ENCODE data around the gene BYSL. TPM values are rescaled to one million over a fixed set of nuclear protein-coding genes. Genes with fewer than 3 reads are reported as not detected.

BYSL gene
- polyA plus RNA-seq, 1 donor from 2014 or later, result 19.8 TPM

Small RNA genes within 50 kb of the gene (small RNA-seq; reads per million reads assigned to genes)
- gene RF00019, result 0 to 1.2 (median 0) reads per million in 3 experiments

Other genes starting within 250 kb of the BYSL start
- 0.24 and 0.46 TPM in 2 replicates for gene TFEB, start 185.9 kb upstream of the BYSL start, polyA plus RNA-seq
- not detected in 2 replicates for gene PGC, start 174.1 kb upstream of the BYSL start, polyA plus RNA-seq
- 14.7 and 15.7 TPM in 2 replicates for gene FRS3, start 141.6 kb upstream of the BYSL start, polyA plus RNA-seq
- gene PRICKLE4, start 140.7 kb upstream of the BYSL start, polyA plus RNA-seq, result 1.3 TPM in 1 of 2 replicates, not detected in the other
- 130 and 184 TPM in 2 replicates for gene TOMM6, start 133.8 kb upstream of the BYSL start, polyA plus RNA-seq
- 23.5 and 24.2 TPM in 2 replicates for gene USP49, start 26.1 kb upstream of the BYSL start, polyA plus RNA-seq
- 18.9 and 21.2 TPM in 2 replicates for gene MED20, start 360 bp upstream of the BYSL start, polyA plus RNA-seq
- 15.7 and 17.9 TPM in 2 replicates for gene CCND3, start 20.3 kb downstream of the BYSL start, polyA plus RNA-seq
- gene TAF8, start 129.0 kb downstream of the BYSL start, polyA plus RNA-seq, result 5.1 and 7.5 TPM in 2 replicates
- not detected in 2 replicates for gene C6orf132, start 221.1 kb downstream of the BYSL start, polyA plus RNA-seq